HG03060 (cell line): ENCODE data around the gene HSD17B12.
"Not testable (repeated sequence)": the region's sequence is repeated elsewhere in the genome, so short reads cannot be mapped to it uniquely, and the experiment has no call there.

Experiments used
- ATAC-seq: cut with Tn5 transposase; IDR thresholded peaks from one replicate; pipeline ENCODE4 v1.9.1; 2021; ENCODE audit warnings: low read depth, moderate number of reproducible peaks; ENCODE audit not compliant: unreplicated experiment

The HSD17B12 gene

DNA sequence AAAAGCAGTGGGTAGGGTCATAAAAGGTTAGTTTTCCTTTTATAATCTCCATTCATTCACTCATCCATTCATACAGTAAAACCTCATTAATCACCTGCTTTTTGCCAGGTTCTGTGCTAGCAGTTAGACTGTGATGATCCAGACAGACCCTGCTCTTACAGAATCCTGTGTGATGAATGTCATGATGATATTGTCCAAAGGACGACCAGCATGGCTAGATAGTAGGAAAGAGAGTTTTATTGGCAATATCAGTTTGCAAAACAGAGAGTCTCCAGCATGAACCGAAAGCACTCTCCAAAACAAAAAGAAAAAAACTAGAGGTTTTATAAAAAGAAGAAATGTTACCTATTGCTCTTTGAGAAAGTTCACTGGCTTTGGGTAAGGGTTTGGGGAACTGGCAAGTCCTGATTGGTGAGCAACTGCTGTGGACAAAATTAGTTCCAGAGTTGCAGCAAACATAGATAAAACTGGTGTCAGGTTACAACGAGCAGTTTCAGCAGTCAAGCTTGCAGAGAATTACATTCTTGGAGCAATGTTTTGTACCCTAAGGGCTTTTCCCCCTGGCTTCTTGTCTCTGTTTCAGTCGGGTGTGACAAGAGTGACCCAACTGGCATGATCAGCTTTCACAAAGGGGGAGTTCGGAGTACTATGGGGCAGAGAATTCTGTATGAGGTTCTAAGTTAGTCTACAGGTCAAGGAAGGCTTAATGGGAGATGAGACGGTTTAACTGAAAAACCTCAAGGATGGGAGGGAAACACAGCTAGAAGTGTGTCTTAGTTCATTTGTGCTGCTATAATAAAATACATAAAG, 58.3 kb downstream of the HSD17B12 start:
- no peak for ATAC-seq

DNA sequence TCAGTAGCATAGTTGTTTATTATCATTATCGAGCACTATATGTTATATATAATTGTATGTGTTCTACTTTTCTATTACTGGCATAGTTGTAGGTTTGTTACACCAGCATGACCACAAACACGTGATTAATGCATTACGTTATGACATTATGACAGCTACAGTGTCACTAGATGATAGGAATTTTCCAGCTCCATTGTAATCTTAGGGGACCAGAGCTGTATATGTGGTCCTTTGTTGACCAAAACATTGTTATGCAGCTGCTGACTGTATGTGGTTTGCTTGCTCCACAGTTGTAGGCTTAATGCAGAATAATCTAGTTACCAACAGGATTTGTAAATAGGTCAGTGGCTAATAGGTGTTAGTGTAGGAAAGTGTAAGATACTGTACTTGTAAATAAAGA, 66.1 kb downstream of the HSD17B12 start:
- no peak for ATAC-seq

DNA sequence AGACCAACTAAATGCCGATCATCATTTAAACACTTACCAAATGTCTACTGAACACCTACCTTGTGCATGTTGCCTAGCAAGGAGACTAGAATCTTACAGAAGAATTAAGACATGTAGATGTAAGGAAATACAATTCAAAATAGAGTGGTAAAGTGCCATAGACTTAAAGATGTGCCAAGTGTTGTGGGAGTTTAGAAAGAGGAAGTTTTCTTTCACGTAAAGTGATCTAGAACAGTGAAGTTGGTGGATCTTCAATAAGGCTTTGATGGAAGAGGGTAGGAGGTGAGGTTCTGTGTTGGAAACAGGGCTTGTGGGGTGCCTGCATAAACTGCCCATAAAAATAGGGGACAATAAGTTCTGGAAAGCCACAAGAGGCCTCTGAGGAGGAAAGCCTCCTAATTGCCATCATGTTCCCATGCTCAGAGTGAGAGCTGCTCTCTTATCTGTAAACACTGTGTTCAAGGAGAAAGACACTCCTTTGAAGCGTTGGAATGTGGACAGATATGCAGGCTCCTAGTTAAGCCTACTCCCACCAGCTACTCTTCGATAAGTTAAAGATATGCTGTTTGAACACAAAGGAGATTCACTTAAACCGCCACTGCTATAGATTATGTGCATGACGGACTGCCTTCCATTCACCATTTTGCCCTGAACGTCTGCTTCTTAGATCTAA, 66.7 kb downstream of the HSD17B12 start:
- no peak for ATAC-seq

DNA sequence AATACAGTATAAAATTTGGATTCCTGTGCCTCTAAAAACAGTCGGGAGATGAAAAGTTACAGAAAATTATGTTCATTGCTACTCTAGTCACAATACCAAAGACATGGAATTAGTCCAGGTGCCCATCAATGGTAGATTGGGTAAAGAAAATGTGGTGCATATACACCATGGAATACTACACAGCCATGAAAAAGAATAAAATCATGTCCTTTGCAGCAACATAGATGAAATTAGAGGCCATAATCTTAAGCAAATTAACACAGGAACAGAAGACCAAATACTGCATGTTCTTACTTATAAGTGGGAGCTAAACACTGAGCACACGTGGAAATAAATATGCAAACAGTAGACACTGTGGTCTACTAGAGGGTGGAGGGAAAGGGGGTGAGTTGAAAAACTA, 67.6 kb downstream of the HSD17B12 start:
- no peak for ATAC-seq

DNA sequence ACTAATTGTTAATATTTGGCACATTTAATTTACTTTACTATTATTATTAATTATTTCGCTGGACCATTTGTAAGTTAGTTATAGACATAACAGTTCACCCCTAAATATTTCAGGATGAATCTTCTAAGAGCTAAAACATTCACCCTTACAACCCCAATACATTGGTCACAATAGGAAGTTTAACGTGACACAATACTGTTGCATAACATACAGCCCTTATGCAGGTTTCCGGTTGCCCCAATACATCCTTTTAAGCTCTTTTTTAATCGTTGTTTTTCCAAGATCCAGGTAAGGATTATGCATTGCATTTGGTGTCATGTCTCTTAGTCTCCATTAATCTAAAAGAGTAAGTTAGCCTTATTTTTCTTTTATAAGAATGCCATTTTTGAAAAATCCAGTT, 71.2 kb downstream of the HSD17B12 start:
- no peak for ATAC-seq

DNA sequence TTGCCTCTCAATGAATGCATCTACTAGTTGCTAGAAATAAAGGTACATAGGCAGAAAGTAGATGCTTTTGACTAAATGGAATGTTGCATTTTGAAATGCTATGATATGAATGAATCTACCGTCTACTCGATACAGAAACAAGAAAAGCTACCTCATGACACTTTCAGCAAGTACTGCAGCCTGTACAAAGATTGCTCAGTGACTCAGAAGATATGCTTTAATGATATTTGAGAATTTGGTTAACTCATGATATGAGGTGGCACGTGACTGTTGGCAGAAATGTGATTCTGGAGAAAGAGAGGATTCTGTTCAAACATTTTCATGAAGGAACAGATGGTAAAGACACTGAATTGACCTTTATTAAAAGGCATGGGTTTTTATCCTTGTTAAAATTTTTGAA, 76.0 kb downstream of the HSD17B12 start:
- ATAC-seq: no peak

DNA sequence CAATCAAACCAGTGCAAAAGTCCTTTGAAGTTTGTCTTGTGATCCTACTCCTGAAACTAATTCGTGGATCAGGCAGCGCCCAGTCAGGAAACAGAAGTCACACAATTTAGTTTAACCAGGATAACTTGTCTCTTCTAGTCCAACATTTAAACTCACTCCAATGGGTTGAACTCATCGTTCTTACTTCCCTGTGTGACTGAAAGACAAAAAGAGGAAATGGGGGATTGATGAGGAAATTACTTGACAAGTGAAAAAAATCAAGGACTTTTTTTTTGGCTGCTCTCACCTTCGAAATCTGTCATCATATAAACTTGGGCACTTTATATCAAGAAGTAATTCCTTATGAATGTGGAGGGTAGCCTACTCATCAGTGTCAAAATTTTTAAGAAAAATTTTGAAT, 78.4 kb downstream of the HSD17B12 start:
- ATAC-seq: no peak

DNA sequence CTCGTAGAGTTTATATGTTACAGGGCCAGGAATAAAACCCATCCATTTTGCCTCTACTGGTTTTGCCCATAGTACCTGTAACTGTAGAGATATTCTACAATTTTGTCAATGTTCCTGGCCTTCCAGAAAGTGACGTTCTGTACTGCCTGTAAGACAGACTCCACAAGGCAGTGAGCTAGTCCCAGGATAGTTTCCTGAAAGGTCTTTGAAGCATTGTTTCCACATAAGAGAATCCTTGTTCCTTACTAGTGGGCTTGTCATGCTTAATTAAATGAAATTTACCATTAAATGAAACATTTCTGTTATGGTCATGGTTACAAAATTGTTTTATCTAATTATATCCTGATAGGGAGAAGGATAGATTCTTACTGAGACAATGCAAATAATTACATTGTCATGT, 80.4 kb downstream of the HSD17B12 start:
- no peak for ATAC-seq

DNA sequence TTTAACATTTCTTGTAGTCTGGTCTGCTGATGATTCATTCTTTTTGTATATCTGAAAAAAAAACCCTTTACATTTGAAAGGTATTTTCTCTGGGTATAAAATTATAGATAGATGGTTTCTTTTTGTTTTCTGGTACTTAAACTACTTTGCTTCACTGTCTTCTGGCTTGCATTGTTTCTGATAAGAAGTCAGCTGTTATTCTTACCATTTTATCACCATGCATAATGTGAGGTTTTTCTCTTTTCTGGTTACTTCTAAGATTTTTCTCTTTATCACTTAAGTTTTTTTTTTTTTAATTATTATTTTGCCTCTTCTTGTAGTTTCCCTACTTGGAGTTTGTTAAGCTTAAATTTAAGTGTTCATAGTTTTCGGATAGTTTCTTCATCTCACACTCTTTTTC, 84.7 kb downstream of the HSD17B12 start:
- no peak for ATAC-seq

DNA sequence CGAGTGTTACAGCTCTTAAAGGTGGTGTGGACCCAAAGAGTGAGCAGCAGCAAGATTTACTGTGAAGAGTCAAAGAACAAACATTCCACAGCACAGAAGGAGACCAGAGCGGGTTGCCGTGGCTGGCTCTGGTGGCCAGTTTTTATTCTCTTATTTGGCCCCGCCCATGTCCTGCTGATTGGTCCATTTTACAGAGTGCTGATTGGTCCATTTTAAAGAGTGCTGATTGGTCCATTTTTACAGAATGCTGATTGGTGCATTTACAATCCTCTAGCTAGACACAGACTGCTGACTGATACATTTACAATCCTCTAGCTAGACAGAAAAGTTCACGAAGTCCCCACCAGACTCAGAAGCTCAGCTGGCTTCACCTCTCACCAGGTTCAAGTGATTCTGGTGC, 88.1 kb downstream of the HSD17B12 start:
- ATAC-seq: not testable (repeated sequence)

DNA sequence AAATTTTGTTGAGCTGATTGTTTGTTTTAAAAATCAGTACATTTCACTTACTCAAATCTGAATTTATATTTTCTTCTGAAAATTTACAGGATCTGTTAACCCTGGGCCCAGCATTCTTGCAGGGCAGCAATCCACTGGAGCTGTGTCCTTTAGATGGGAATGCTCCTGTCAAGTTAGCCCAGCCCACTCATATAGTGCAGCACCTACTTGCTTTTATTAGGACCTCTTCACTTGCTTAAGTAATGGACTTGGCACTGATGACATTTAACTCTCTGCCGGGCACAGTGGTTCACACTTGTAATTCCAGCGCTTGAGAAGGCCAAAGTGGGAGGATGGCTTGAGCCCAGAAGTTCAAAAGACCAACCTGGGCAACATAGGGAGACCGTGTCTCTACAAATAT, 89.6 kb downstream of the HSD17B12 start:
- no peak for ATAC-seq

DNA sequence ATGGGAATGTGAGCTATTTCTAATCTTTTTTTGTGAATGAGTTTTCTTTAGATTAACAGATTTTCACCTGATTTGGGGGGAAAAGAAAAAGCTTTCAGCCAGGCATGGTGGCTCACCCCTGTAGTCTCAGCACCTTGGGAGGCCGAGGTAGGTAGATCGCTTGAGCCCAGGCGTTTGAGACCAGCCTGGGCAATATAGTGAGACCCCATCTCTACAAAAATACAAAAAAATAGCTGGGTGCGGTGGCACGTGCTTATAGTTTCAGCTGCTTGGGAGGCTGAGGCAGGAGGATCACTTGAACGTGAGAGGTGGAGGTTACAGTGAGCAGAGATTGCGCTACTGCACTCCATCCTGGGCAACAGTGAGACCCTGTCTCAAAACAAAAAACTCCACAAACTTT, 92.2 kb downstream of the HSD17B12 start:
- ATAC-seq: no peak

DNA sequence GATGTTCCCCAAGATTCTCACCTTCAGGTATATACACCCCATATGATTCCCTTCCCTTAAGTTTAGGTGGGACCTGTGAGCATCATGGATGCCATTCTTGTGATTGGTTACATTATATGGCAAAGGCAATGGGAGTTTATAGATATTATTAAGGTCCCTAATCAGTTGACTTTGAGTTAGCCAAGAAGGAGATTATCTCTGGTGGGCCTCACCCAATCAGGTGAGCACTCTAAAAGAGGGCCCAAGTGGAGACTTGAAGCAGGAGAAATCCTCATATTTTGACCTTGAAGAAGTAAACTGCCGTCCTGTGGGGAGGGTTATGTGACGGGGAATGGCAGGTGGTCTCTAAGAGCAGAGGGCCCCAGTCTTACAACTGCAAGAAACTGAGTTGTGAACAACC, 94.2 kb downstream of the HSD17B12 start:
- no peak for ATAC-seq

DNA sequence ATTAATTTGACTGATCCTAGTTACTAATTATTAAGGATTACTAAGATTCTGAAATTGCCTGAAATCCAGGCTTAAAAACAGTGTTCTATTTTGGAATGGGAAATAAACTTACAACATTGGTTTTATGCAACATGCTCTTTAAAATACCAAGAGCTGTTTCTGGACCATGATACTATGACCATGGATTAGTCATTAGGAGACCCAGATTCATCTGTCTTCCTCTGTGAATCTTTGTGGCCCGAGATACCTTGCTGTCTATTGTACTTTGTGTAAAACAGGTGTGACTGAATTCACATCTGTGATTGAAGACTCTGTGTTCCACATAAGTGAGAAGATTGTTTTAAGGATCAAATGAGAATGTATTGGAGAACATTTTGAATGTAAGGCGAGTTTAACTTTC, 98.8 kb downstream of the HSD17B12 start:
- ATAC-seq: no peak

DNA sequence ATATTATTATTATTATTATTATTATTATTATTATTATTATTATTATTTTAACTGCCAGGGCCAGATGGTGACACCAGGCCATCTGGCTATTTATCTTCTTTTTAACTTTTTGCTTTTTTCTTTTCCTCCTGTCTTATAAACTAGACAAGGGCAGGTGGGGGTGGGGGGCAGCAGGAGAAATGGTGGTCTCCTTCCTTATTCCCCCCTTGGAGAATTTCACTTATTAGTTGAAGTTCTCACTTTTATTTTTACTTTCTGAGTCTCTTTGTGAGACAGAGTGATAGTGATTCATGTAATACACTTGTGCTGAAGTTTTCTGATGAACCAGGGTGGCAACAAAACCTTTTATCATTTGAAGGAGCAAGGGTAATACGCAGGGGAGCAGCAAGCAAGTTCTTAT, 103.8 kb downstream of the HSD17B12 start:
- ATAC-seq: no peak

DNA sequence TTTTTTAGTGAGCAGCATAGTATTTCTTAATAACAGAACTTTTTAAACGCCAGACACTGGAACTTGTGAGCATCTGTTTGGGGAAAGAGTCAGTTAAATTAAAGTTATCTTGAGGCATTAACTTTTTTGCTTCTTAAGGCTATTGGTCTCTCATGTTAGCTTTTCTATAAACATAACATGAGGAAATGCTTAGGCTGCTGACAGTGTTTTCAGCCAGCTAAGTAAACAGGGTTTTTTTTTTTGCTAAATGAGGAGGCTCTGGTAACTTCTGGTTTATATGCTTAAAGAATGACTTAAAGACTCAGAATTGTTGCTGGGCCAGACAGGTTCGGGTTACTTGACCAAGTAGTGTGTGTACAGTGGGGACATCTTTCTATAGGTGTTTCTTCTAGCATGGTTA, 104.3 kb downstream of the HSD17B12 start:
- ATAC-seq: no peak

DNA sequence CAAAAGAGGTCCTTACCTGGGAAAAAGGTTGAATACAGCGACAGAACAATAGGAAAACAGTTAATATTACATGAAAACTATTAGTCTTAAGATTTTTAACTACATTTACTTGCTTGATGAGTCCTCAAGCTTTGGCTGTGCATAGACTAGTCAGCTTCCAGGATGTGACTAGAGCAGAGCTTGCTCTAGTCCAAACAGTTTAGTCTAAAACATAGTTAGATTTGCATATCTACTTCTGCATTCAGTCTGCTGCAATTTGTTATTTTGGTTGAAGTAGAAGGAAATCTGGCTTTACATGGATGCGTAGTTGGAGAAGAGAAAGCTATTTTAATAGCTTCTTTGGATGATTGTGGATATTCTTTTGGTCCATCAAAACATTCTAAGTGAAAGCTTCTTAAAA, 104.8 kb downstream of the HSD17B12 start:
- ATAC-seq: no peak

DNA sequence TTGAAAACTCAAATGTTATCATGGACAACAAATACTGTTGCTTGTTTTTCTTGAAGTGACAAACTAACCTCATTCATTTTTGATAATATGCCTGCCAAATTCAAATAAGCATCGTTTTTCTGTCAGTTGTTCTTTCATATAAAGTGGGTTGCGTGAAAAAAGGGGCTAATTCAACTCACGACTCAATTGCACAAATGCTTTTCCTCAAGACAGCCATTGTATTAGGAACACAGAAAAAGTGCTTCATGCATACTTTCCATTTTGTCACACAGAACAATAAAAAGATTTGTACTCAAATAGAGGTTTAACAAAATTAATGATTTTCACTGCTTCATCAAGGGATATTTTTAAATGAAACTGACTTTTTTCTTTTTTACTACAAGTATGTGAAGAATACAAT, 105.5 kb downstream of the HSD17B12 start:
- ATAC-seq: no peak

DNA sequence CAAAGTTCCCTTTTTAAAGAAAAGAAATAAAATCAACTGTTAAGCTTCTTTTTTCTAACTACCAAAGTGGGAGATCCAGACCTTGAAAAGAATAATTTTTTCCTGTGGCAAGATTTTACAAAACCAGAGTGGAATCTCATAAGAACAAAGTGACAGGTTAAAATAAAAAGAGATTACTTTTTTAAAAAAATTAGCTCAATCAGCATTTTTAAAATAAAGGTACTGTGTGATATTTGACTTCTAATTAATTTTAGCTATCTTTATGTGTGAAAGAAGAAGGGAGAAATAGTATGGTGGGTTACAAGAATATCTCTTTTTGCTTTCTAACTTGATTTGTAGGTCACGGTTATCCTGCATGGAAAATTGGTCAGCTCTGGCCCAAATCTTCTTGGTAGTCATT, 107.3 kb downstream of the HSD17B12 start:
- ATAC-seq: no peak

DNA sequence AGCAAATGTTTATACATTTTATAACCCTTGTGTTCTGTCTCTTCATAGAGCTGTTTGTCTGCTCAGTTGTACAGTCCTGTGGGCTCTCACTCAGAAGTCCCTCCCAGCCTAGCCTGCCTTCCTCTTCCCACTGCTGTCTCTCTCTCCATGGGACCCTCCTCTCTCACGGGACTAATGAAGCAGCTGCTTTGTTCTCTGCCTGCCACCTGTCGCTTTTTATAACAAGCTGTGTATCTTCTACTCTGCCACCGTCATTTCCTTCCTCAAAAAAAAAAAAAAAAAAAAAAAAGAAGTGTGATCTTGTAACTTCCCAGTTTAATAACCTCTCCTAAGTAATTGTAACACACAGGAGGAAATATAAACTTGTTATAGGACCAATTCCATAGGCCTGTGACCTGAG, 107.9 kb downstream of the HSD17B12 start:
- ATAC-seq: no peak

DNA sequence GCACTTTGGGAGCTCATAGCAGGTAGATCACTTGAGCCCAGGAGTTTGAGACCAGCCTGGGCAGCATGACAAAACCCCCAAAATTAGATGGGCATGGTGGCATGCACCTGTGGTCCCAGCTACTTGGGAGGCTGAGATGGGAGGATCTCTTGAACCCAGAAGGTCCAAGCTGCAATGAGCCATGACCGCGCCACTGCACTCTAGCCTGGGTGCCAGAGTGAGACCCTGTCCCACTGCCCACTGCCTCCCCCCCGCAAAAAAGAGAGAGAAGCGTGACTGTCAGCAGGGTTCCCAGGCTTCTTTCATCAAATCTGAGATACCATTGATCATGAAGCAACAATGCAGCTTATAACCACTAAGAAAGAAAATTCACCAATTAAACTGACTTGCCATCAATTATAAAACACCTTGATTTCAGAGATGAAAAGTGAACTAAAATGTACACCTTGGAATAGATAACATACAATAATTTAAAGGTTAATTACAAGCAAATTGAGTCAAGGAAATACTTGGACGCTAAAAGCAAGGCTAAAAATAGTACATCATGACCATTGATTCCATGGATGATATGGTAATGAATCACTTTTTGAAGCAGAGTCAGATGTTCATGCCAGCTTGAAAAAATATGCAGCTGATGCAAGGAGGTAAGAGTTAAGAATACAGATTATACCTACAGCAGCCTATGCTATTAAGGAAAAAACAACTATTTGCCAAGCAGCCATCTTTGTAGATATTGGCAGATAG, 109.3 kb downstream of the HSD17B12 start:
- no peak for ATAC-seq

DNA sequence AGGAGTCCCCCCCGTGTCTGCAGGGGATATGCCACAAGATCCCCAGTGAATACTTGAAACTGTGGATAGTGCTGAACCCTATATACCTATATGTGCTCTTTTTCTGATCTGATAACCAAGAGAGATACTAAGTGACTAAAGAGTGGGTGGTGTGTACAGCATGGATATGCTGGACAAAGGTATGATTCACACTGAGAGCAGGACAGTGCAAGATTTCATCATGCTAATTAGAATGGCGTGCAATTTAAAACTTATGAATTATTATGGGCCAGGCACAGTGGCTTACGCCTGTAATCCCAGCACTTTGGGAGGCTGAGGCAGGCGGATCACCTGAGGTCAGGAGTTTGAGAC, 109.9 kb downstream of the HSD17B12 start:
- ATAC-seq: no peak
